Aorta (tissue), 5 donors: Measurements from ENCODE around the gene MLLT1. TPM values are rescaled to one million over a fixed set of nuclear protein-coding genes. Genes with fewer than 3 reads are reported as not detected.

Experiments used
- ATAC-seq: fragments of 200-7000 bp; cut with Tn5 transposase; one replicate; pipeline ENCODE4 v1.9.1; 2022; ENCODE audit warnings: moderate library complexity; ENCODE audit not compliant: low FRiP score
- DNase-seq, 2 donors: peaks; one replicate each; pipeline ENCODE4 v3.0.0-alpha.2; 2020
- H3K27ac ChIP-seq, 2 donors: one replicate each; pipeline ENCODE4 v1.5.1; 2013; ENCODE audit warnings: low read length in 2 of 2, mild to moderate bottlenecking in 2 of 2, moderate library complexity in 2 of 2, control low read depth in 1 of 2, inconsistent platforms in 1 of 2, low read depth in 1 of 2
- H3K27me3 ChIP-seq, 2 donors: one replicate each; pipeline ENCODE4 v1.6.1; 2013; ENCODE audit warnings: control low read depth in 1 of 2, low read length in 1 of 2, mild to moderate bottlenecking in 1 of 2, moderate library complexity in 1 of 2; ENCODE audit not compliant: insufficient read depth in 2 of 2, control insufficient read depth in 1 of 2
- H3K36me3 ChIP-seq, 2 donors: one replicate each; pipeline ENCODE4 v1.6.1; 2013; ENCODE audit warnings: control low read depth in 1 of 2, low read length in 1 of 2, mild to moderate bottlenecking in 1 of 2; ENCODE audit not compliant: insufficient read depth in 2 of 2, control insufficient read depth in 1 of 2
- H3K4me1 ChIP-seq, 2 donors: one replicate each; pipeline ENCODE4 v1.6.1; 2013; ENCODE audit warnings: low read length in 2 of 2, control low read depth in 1 of 2, mild to moderate bottlenecking in 1 of 2, moderate library complexity in 1 of 2; ENCODE audit not compliant: insufficient read depth in 2 of 2, control insufficient read depth in 1 of 2
- H3K4me3 ChIP-seq, 2 donors: one replicate each; pipeline ENCODE4 v1.5.1; 2013; ENCODE audit warnings: low read length in 2 of 2, control low read depth in 1 of 2, mild to moderate bottlenecking in 1 of 2
- H3K9me3 ChIP-seq: one replicate; pipeline ENCODE4 v1.6.1; 2013; ENCODE audit warnings: mild to moderate bottlenecking, low read length; ENCODE audit not compliant: control insufficient read depth
- WGBS, 2 donors: extraction: QIAGEN DNeasy Blood & Tissue Kit; methylation state at CpG; one replicate each; pipeline ENCODE4 v1.1.7; 2013; 5-methylcytosine and 5-hydroxymethylcytosine counted together
- intact Hi-C, 2 donors: fragments of 100-400 bp; cut with DNase I; formaldehyde crosslinking; loops; one replicate each; pipeline versions ENCODE4 v1.14.2 to v1.15.0; 2022
- polyA plus RNA-seq, 2 donors: library from polyadenylated mRNA; stranded (reverse); fragments of 200-250 nt; gene quantifications; one replicate each; pipeline ENCODE4 v1.2.3, GENCODE V29; 2013
- total RNA-seq, 2 donors: library from RNA; stranded (reverse); fragmentation: NEBNext Ultra II Directional; extraction: Animal tissue kit (Norgen Biotek cat#: 25700); gene quantifications; one replicate each; pipeline ENCODE4 v1.2.1, GENCODE V29; 2021
- donor health status: healthy with polysubstance abuse.
- donor health status: Bipolar disorder and iron deficiency.
- donor health status: DM: no; HTN: no; CAD: no.
- donor health status: DM: no; HTN: no; CAD: no.
- donor health status: DM: yes; HTN: yes; CAD: no.

The MLLT1 gene
- total and polyA plus RNA-seq, 4 donors = 14.9 to 55.5 (median 44.5) TPM

DNA sequence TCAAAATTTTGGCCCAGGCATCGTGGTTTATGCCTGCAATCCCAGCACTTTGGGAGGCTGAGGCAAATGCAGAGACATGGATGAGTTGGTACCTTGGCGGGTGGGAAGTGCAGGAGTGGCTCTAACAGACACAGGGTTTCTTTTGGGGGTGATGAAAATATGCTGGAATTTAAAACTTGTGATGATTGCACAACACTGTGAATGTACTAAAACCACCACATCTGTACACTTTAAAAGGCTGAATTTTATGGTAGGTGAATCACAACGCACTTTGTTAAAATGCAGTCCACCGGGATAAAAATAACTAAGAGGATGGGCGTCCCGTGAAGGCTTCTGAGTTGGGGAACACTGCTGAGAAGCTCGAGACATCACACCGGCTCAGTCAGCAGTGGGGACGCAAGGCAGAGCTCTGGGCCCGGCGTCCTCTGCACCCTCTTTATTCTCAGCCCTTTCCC is 47.1 kb downstream of the MLLT1 start:
- no peaks in the 10 kb centered on the region for H3K9me3 ChIP-seq
- no peak overlapping the region for H3K27ac ChIP-seq
- H3K36me3 ChIP-seq = no peaks in the 10 kb centered on the region
- H3K4me1 ChIP-seq = peaks cover 0 to 5% of the 10 kb centered on the region in 2 donors
- intact Hi-C loops = no loop called here
- 65 to 74% methylated on average over 11 of the region's 11 CpGs for WGBS, 2 donors
- DNase-seq (peak in 1 of 2 donors; percentile 39), ATAC-seq (no peak)
- H3K4me3 ChIP-seq = no peak overlapping the region
- H3K27me3 ChIP-seq = no peaks in the 10 kb centered on the region

DNA sequence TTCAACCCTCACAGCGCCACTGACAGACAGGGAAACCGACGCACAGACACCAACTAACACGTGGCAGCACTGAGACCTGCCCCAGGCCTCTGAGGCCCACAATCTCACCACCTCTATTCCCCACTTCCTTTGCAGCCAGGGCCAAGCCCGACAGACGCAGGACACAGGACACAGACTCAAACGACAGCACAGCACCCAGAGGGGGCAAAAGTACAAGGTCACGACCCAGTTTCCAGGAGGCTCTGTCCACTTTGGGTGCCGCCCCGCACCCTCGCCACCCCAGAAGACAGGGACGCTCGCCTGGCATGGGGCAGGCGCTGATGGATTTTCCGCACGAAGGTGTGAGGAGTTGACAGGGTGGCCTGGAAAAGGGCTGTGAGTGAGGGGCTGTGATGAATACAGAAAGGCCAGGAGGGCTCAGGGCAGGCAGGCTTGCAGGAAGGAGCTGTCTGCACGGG is 48.8 kb downstream of the MLLT1 start:
- 90 to 91% methylated on average over 17 of the region's 17 CpGs for WGBS, 2 donors
- DNase-seq = peak in 1 of 2 donors; percentile 71
- H3K4me1 ChIP-seq = peaks cover 0 to 5% of the 10 kb centered on the region in 2 donors

DNA sequence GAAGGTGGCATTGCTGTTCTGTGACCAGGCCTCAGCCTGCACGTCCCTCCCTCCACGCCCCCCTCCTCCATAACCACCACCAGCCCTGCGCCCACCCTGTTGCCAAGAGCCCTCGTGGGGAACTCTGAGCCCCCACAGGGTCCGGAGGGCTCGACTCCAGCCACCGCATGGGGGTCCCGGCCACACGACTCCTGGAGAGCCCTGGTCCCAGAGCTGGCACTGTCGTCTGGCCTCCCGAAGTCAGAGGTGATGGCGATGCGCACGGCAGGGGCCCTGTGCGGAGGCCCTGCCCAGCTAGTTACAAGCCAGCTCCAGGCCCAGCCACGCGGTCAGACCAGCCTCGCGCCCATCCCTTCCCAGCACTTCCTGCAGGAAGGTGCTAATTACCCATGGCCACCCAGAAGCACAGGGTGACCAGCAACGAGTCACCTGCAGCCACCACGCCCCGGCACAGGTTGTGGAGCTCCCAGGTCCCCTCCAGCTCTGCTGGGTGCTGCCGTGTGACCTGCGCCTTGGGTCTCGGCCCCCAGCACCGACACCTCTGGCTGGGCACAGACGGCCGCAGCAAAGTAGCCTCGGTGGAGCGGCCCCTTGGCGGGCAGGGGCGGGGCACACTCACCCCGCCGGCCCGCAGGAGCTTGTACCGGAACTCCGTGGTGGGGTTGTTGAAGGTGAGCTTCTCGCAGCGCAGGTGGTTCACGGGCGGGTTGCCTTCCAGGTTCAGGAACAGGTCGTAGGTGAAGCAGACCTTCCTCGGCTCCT is 49.6 kb downstream of the MLLT1 start:
- no peak overlapping the region for H3K4me3 ChIP-seq
- DNase-seq (peak; percentile 45 to 61), ATAC-seq (no peak)
- WGBS, 2 donors = 91 to 92% methylated on average over 43 of the region's 43 CpGs
- H3K27ac ChIP-seq = no peak overlapping the region
- no peaks in the 10 kb centered on the region for H3K9me3 ChIP-seq
- H3K4me1 ChIP-seq = peaks cover 0 to 5% of the 10 kb centered on the region in 2 donors
- intact Hi-C loops = no loop called here
- no peaks in the 10 kb centered on the region for H3K27me3 ChIP-seq
- no peaks in the 10 kb centered on the region for H3K36me3 ChIP-seq

More for the DNA sequence above, 48.8 kb downstream of the MLLT1 start:
- Histone ChIP-seq H3K36me3 (no peaks in the 10 kb centered on the region), H3K4me3 (no peak overlapping the region), H3K9me3 (no peaks in the 10 kb centered on the region), H3K27me3 (no peaks in the 10 kb centered on the region), H3K27ac (no peak overlapping the region)
- intact Hi-C loops = no loop called here
- no peak for ATAC-seq

DNA sequence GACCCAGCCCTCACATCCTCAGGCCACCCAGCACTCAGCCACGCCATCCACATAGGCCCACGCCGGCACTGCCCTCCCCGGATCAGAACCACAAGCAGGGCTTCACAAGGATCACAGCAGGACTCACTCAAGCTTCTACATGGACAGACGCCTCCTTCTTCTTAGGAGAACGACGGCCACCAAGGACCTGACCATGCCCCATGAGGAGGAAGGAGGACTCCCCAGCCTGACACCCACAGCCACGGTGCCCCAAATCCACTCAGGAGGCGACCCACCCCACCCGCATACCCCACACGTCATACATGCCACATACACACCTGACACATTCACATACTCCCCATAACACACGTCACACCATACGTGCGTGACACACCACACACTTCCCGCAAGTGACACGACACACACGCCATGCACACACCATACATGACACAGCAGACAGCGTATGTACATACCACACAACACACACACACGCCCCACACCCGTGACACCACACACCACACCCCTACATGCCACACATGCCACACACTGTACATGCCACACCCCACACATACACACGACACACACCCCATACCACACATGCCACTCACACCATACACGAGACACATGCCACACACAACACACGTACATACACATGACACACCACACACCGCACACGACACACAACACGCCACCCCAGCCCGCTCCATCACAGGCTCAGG is 50.4 kb downstream of the MLLT1 start:
- DNase-seq = peak; percentile 35 to 67
- Histone ChIP-seq H3K27ac (no peak overlapping the region), H3K4me1 (peaks cover 0 to 5% of the 10 kb centered on the region in 2 donors), H3K27me3 (no peaks in the 10 kb centered on the region), H3K4me3 (no peak overlapping the region), H3K36me3 (no peaks in the 10 kb centered on the region), H3K9me3 (no peaks in the 10 kb centered on the region)
- 92 to 93% methylated on average over 26 to 27 of the region's 27 CpGs for WGBS, 2 donors
- no peak for ATAC-seq
- intact Hi-C loops = no loop called here

GRCh38 chr19:6228551-6229215 is 51.1 kb downstream of the MLLT1 start:
- Histone ChIP-seq H3K27ac (no peak overlapping the region), H3K36me3 (no peaks in the 10 kb centered on the region)
- WGBS, 2 donors = 78 to 79% methylated on average over 33 of the region's 33 CpGs

DNA sequence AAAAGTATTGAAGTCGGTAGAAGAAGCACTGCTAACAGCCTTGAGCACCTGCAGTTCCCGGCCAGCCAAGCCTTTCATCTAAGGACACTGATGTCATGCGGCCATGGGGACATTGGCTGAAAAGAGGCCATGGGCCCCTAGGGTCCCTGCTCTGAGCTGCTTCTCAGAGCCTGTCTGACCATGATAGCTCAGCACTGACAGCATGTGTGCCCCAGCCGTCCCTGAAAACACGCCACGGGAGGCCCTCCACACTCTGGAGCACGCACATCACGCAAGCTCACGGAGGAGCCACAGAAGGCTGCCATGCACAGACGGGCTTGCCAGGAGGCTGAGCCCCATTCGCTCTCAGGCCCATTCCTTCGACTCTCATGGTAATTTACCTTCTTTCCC is 51.8 kb downstream of the MLLT1 start:
- no peaks in the 10 kb centered on the region for H3K4me1 ChIP-seq
- intact Hi-C loops = no loop called here
- DNase-seq (peak; percentile 13 to 65), ATAC-seq (no peak)
- H3K27me3 ChIP-seq = no peaks in the 10 kb centered on the region
- H3K9me3 ChIP-seq = no peaks in the 10 kb centered on the region
- no peak overlapping the region for H3K4me3 ChIP-seq
- WGBS, 2 donors = 86 to 88% methylated on average over 12 of the region's 12 CpGs
- no peak overlapping the region for H3K27ac ChIP-seq
- H3K36me3 ChIP-seq = no peaks in the 10 kb centered on the region

More at GRCh38 chr19:6228551-6229215, 51.1 kb downstream of the MLLT1 start:
- no peak overlapping the region for H3K4me3 ChIP-seq
- DNase-seq (peak in 1 of 2 donors; percentile 63), ATAC-seq (no peak)
- H3K27me3 ChIP-seq = no peaks in the 10 kb centered on the region
- intact Hi-C loops = no loop called here
- H3K4me1 ChIP-seq = peaks cover 0 to under 1% of the 10 kb centered on the region in 2 donors
- no peaks in the 10 kb centered on the region for H3K9me3 ChIP-seq

DNA sequence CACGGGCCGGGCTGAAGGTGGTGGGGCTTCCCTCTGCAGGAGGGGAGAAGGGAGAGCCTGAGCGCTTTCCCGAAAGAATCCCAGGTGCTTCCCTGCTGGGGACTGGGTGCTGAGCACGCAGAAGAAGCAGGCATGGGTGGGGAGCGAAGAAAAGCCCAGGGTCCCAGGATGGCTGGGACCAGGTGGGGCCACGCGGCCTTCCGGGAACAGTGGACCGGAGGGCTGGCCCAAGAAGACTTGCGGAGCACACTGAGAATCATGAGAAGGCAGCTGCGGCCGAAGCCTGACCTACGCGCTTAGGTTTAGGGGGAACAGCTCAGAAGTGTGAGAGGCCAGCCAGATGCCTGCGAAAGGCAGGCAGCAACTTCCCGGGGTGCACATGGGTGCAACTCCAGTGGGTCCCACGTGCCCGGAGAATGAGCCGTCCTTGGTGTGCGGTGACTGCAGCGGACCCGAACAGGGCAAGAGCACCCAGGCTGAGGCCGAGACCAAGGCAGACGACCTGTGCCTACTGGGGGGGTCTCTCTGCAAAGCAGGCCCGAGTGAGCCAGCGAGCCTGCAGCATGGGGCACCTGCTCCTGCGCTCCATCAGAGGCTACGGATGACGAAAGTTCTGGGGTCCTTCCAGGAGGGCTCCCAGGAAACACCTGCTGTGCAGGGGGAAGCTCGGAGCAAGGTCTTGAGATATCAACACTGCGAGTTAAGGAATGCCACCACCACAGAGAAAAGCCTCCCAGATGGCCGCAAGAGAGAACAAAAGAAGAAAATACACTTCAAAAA is 52.4 kb downstream of the MLLT1 start:
- WGBS, 2 donors = 93 to 95% methylated on average over 32 to 33 of the region's 33 CpGs
- H3K9me3 ChIP-seq = no peaks in the 10 kb centered on the region
- intact Hi-C loops = no loop called here
- no peak overlapping the region for H3K27ac ChIP-seq
- H3K4me1 ChIP-seq = no peaks in the 10 kb centered on the region
- no peaks in the 10 kb centered on the region for H3K27me3 ChIP-seq
- ATAC-seq (no peak), DNase-seq (peak in 1 of 2 donors; percentile 68)
- no peak overlapping the region for H3K4me3 ChIP-seq
- H3K36me3 ChIP-seq = no peaks in the 10 kb centered on the region
